ENCODE results near the gene PCDH9. TPM values are rescaled to one million over a fixed set of nuclear protein-coding genes. Genes with fewer than 3 reads are reported as not detected.

PCDH9 gene
- total and polyA plus RNA-seq, 10 of the 15 experiments (the other 5 are each of a cell fraction or from before 2014, with no cell fraction given) = 0.02 to 2.3 (median 0.05) TPM; not detected in 1

DNA sequence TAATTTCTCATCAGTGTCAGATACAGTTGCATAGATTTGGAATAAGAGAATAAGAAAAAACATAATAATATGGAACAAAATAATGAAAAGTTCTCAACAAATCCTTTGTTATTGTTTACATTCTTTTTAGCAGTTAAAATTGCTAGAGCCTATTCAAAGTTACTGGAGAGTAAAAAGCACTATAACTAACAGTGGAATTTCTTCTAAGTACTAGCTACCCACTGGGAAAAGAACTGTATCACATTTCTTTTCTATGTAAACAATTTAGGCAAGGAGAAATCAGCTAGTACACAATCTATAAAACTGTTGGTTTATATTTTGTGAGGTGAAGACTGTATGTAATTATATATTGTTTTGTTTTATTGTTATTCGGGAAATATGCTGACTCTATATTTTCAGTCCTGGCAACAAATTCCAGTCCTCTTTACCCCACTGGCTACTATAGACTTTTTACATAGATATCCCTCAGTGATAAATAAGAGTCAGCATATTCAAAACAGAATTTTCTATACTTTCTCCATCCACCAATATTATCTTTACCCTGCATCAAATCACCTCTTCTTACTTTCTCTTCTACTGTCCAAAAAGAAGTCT is 222.0 kb downstream of the PCDH9 start:
- 25% methylated on average over 1 of the region's 1 CpG for WGBS (ENCODE audit: insufficient coverage, insufficient replicate concordance, low lambda C conversion rate, missing lambda C conversion rate)
- Histone ChIP-seq H3K27ac (ENCODE audit: control insufficient read depth, insufficient read depth) (no peak overlapping the region), H3K9ac (ENCODE audit: control insufficient read depth, insufficient read depth, low read length) (no peak overlapping the region), H2AFZ (ENCODE audit: control insufficient read depth, low read depth, low read length) (no peak overlapping the region), H3K4me1 (ENCODE audit: control insufficient read depth, insufficient read depth, low read length) (no peaks in the 10 kb centered on the region), H3K4me2 (ENCODE audit: control insufficient read depth, insufficient read depth) (no peak overlapping the region), H3K9me3 (replicated peaks; ENCODE audit: control insufficient read depth, insufficient read depth, low read length) (no peaks in the 10 kb centered on the region), H3K4me3 (no peak overlapping the region), H3K79me2 (ENCODE audit: control insufficient read depth, insufficient read depth, low read length) (no peaks in the 10 kb centered on the region), H3K27me3 (replicated peaks in 1 of 2; ENCODE audit: control insufficient read depth in 2 of 2, insufficient read depth in 2 of 2, low read length in 1 of 2) (no peaks in the 10 kb centered on the region), H4K20me1 (ENCODE audit: control insufficient read depth, insufficient read depth) (no peaks in the 10 kb centered on the region), H3K36me3 (ENCODE audit: control insufficient read depth in 2 of 2, insufficient read depth in 2 of 2, low read length in 1 of 2) (no peaks in the 10 kb centered on the region)
- in situ Hi-C loops (cut with MboI) (no loop called here), intact Hi-C loops (cut with micrococcal nuclease; ENCODE audit: unreplicated experiment) (no loop called here)
- ChIA-PET RAD21 (ENCODE audit: unreplicated experiment) (interaction anchor here (1.1 kb wide), 1 partner anchor 13 kb away, joined by 3 read pairs; no protein-coding TSS in a partner anchor), CTCF (no interaction called here), SMC1A (ENCODE audit: uncharacterized antibody, unreplicated experiment) (interaction anchor here (0.6 to 0.8 kb wide), 2 partner anchors 15 to 1069 kb away, joined by 3 read pairs; no protein-coding TSS in a partner anchor), POLR2A (no interaction called here)
- BruUV-seq (replicated peaks) = no TSS peak
- ATAC-seq = no peak
- DNase-seq (ENCODE audit: low read depth, low spot score) = no peak
- no peak for FAIRE-seq
- TF ChIP-seq CBX5 (IDR thresholded peaks at IDR 0.05; ENCODE audit: low read depth) = no peak
- TF ChIP-seq ZSCAN29 (IDR thresholded peaks at IDR 0.05) = no peak
- no peak for TF ChIP-seq TAF1 (IDR thresholded peaks at IDR 0.05; ENCODE audit: borderline replicate concordance, low read depth, low read length)
- no peak for TF ChIP-seq RB1 (IDR thresholded peaks at IDR 0.05; ENCODE audit: borderline replicate concordance)
- no peak for TF ChIP-seq BMI1 (IDR thresholded peaks at IDR 0.05; ENCODE audit: borderline replicate concordance)

DNA sequence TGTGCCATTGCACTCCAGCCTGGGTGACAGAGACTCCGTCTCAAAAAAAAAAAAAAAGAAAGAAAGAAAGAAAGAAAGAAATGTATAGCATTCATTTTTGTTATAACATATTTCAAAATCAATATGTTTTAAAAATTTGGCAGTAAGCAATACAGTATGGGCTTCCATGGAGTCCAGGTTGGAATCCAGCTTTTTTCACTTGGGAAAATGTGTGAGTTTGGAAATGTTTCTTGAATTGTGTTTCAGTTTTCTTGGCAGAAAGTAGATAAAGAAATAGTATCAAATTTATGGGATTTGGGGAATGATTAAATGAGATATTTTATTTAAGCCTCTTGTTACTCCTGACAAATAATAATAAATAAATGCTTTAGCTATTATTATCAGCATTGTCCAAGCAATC is 225.6 kb downstream of the PCDH9 start:
- ChIA-PET POLR2A (no interaction called here), RAD21 (ENCODE audit: unreplicated experiment) (no interaction called here), CTCF (no interaction called here), SMC1A (ENCODE audit: uncharacterized antibody, unreplicated experiment) (no interaction called here)
- ATAC-seq (no peak), FAIRE-seq (no peak), DNase-seq (ENCODE audit: low read depth, low spot score) (no peak)
- Histone ChIP-seq H3K27me3 (replicated peaks in 1 of 2; ENCODE audit: control insufficient read depth in 2 of 2, insufficient read depth in 2 of 2, low read length in 1 of 2) (no peaks in the 10 kb centered on the region), H3K9ac (ENCODE audit: control insufficient read depth, insufficient read depth, low read length) (no peak overlapping the region), H3K9me3 (replicated peaks; ENCODE audit: control insufficient read depth, insufficient read depth, low read length) (no peaks in the 10 kb centered on the region), H2AFZ (ENCODE audit: control insufficient read depth, low read depth, low read length) (no peak overlapping the region), H3K4me1 (ENCODE audit: control insufficient read depth, insufficient read depth, low read length) (no peaks in the 10 kb centered on the region), H3K79me2 (ENCODE audit: control insufficient read depth, insufficient read depth, low read length) (no peaks in the 10 kb centered on the region), H3K4me2 (ENCODE audit: control insufficient read depth, insufficient read depth) (no peak overlapping the region), H4K20me1 (ENCODE audit: control insufficient read depth, insufficient read depth) (no peaks in the 10 kb centered on the region), H3K4me3 (no peak overlapping the region), H3K27ac (ENCODE audit: control insufficient read depth, insufficient read depth) (no peak overlapping the region), H3K36me3 (ENCODE audit: control insufficient read depth in 2 of 2, insufficient read depth in 2 of 2, low read length in 1 of 2) (no peaks in the 10 kb centered on the region)
- no CpG with 5 or more reads among the region's 1 CpG for WGBS (ENCODE audit: insufficient coverage, insufficient replicate concordance, low lambda C conversion rate, missing lambda C conversion rate)
- in situ Hi-C loops (cut with MboI) (no loop called here), intact Hi-C loops (cut with micrococcal nuclease; ENCODE audit: unreplicated experiment) (no loop called here)
- TF ChIP-seq EGR1 (IDR thresholded peaks at IDR 0.05; ENCODE audit: borderline replicate concordance in 1 of 2, low read depth in 2 of 2, low read length in 2 of 2) (no peak), EP300 (IDR thresholded peaks at IDR 0.05; ENCODE audit: borderline replicate concordance in 1 of 2, control insufficient read depth in 1 of 2, low read depth in 2 of 2, low read length in 2 of 2) (no peak), WRNIP1 (IDR thresholded peaks at IDR 0.05; ENCODE audit: borderline replicate concordance, low read depth, low read length) (no peak), MEF2B (IDR thresholded peaks at IDR 0.05; ENCODE audit: partially characterized antibody, poor library complexity, severe bottlenecking) (no peak), BCL11A (IDR thresholded peaks at IDR 0.05; ENCODE audit: low read depth, low read length) (no peak), ZNF207 (IDR thresholded peaks at IDR 0.05; ENCODE audit: borderline replicate concordance) (no peak), ZZZ3 (IDR thresholded peaks at IDR 0.05; ENCODE audit: control insufficient read depth, insufficient read length, low read depth) (no peak)
- TF ChIP-seq, protein P1, sequence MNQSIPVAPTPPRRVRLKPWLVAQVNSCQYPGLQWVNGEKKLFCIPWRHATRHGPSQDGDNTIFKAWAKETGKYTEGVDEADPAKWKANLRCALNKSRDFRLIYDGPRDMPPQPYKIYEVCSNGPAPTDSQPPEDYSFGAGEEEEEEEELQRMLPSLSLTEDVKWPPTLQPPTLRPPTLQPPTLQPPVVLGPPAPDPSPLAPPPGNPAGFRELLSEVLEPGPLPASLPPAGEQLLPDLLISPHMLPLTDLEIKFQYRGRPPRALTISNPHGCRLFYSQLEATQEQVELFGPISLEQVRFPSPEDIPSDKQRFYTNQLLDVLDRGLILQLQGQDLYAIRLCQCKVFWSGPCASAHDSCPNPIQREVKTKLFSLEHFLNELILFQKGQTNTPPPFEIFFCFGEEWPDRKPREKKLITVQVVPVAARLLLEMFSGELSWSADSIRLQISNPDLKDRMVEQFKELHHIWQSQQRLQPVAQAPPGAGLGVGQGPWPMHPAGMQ (IDR thresholded peaks at IDR 0.05; ENCODE audit: borderline replicate concordance) = no peak
- no TSS peak for BruUV-seq (replicated peaks)
